Measurements from ENCODE around the gene FNDC3B. TPM values are rescaled to one million over a fixed set of nuclear protein-coding genes. Genes with fewer than 3 reads are reported as not detected.

FNDC3B gene
- total and polyA plus RNA-seq, 9 of the 15 experiments (the other 6 are each of a cell fraction or from before 2014, with no cell fraction given), result 7.0 to 35.8 (median 16.2) TPM

- TF ChIP-seq ZNF175 (CRISPR knock-in tag; IDR thresholded peaks at IDR 0.05; ENCODE audit: low read depth), result no peak
- peak; percentile 54; the same call in 1 of the 2 replicates for TF ChIP-seq RB1 (IDR thresholded peaks at IDR 0.05; ENCODE audit: low read depth)
- TF ChIP-seq TBP (optimal IDR thresholded peaks at IDR 0.05; ENCODE audit: low read depth, low read length), result peak; percentile 88
- TF ChIP-seq EP300 (IDR thresholded peaks at IDR 0.05; ENCODE audit: low read length), result peak; percentile 67
- peak; percentile 42; the same call in 1 of the 2 replicates for TF ChIP-seq ESRRA (IDR thresholded peaks at IDR 0.05; ENCODE audit: borderline replicate concordance, low read depth)
- TF ChIP-seq L3MBTL2 (IDR thresholded peaks at IDR 0.05), result no peak
- TF ChIP-seq ZBTB9 (CRISPR knock-in tag; IDR thresholded peaks at IDR 0.05), result no peak
- TF ChIP-seq JUND (IDR thresholded peaks at IDR 0.05; ENCODE audit: borderline replicate concordance, low read depth, low read length), result peak; percentile 59
- no peak; the same call in 2 of the 3 replicates for TF ChIP-seq JUND (tag; IDR thresholded peaks at IDR 0.05; ENCODE audit: borderline replicate concordance, low read depth, low read length)
- TF ChIP-seq TAF1 (IDR thresholded peaks at IDR 0.05; ENCODE audit: control insufficient read depth, extremely low read depth, insufficient read depth, low read length, severe bottlenecking), result peak; percentile 88
- TF ChIP-seq MECOM (CRISPR knock-in tag; IDR thresholded peaks at IDR 0.05), result no peak
- no peak for TF ChIP-seq MCM3 (IDR thresholded peaks at IDR 0.05)
- TF ChIP-seq NFRKB (IDR thresholded peaks at IDR 0.05; ENCODE audit: low read depth), result peak; percentile 85; the same call in 1 of the 2 replicates
- TF ChIP-seq GTF2B (IDR thresholded peaks at IDR 0.05; ENCODE audit: extremely low read depth, insufficient read length), result no peak
- no peak for TF ChIP-seq CHD2 (IDR thresholded peaks at IDR 0.05; ENCODE audit: low read depth, low read length)
- 0 out of 2 replicates have a peak, but pooled peaks have one; percentile 15 for TF ChIP-seq GABPA (tag; conservative IDR thresholded peaks at IDR 0.05; ENCODE audit: low read depth)
- TF ChIP-seq MAFF (IDR thresholded peaks at IDR 0.05; ENCODE audit: low read length), result peak; percentile 54
- peak; percentile 57 for TF ChIP-seq MAFG (tag; conservative IDR thresholded peaks at IDR 0.05)
- TF ChIP-seq E2F6 (IDR thresholded peaks at IDR 0.05; ENCODE audit: borderline replicate concordance in 1 of 2, extremely low read depth in 1 of 2, insufficient read depth in 1 of 2, insufficient read length in 1 of 2, low read depth in 1 of 2, low read length in 1 of 2, poor library complexity in 1 of 2, severe bottlenecking in 1 of 2), result peak in 1 of 2 experiments; percentile 7
- peak in 1 of 2 experiments; percentile 88; a peak in 2 of 4 replicates for TF ChIP-seq RCOR1 (IDR thresholded peaks at IDR 0.05; ENCODE audit: borderline replicate concordance in 1 of 2, low read depth in 2 of 2, low read length in 2 of 2)
- peak; percentile 45 for TF ChIP-seq ETS1 (conservative IDR thresholded peaks at IDR 0.05; ENCODE audit: control insufficient read depth, low read depth, low read length)
- peak; percentile 72 for TF ChIP-seq ATF7 (IDR thresholded peaks at IDR 0.05)
- no peak for TF ChIP-seq EHMT2 (IDR thresholded peaks at IDR 0.05)
- TF ChIP-seq ZNF24 (IDR thresholded peaks at IDR 0.05), result 0 out of 2 replicates have a peak, but pooled peaks have one; percentile 38
- no peak for TF ChIP-seq ZNF57 (CRISPR knock-in tag; IDR thresholded peaks at IDR 0.05)
- TF ChIP-seq SRSF1 (IDR thresholded peaks at IDR 0.05; ENCODE audit: low read depth, low read length), result no peak
Measured at GRCh38 chr3:172039436-172040077, at the start of gene FNDC3B (continued).
